ENCODE results near the gene MORC3. TPM values are rescaled to one million over a fixed set of nuclear protein-coding genes. Genes with fewer than 3 reads are reported as not detected.

The MORC3 gene
- total and polyA plus RNA-seq, 9 of the 15 experiments (the other 6 are each of a cell fraction or from before 2014, with no cell fraction given) = 12.7 to 53.7 (median 36.0) TPM

DNA sequence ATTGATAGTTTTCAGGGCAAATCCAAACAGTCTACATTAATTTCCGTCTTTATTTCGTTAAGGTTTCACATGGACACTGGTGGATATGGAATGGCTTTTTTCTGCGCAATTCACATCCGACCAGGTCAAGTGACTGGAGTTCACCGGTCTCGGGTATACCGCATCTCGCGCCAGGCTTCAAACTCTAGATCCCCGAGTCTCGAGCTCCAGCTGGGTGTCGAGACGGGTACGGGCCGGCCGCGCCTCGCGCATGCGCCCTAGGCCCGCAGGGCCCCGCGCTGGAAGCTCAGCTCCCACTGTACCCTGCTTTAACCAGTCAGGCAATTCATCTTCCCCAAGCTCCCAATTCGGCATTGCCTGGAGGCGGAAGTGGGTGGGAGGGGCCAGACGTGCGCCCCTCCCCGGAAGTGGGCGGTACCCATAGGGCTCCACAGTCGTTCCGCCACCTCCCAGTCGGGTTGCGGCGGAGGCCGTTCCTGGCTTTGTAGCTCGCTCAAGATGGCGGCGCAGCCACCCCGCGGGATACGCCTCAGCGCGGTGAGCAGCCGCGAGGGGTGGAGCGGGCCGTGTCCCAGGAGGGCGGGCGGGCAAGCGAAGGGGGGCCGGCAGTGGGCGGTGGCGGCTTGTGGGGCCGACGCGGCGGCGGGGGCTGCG lies at the start of gene MORC3 (continued):
- TF ChIP-seq, protein P1, sequence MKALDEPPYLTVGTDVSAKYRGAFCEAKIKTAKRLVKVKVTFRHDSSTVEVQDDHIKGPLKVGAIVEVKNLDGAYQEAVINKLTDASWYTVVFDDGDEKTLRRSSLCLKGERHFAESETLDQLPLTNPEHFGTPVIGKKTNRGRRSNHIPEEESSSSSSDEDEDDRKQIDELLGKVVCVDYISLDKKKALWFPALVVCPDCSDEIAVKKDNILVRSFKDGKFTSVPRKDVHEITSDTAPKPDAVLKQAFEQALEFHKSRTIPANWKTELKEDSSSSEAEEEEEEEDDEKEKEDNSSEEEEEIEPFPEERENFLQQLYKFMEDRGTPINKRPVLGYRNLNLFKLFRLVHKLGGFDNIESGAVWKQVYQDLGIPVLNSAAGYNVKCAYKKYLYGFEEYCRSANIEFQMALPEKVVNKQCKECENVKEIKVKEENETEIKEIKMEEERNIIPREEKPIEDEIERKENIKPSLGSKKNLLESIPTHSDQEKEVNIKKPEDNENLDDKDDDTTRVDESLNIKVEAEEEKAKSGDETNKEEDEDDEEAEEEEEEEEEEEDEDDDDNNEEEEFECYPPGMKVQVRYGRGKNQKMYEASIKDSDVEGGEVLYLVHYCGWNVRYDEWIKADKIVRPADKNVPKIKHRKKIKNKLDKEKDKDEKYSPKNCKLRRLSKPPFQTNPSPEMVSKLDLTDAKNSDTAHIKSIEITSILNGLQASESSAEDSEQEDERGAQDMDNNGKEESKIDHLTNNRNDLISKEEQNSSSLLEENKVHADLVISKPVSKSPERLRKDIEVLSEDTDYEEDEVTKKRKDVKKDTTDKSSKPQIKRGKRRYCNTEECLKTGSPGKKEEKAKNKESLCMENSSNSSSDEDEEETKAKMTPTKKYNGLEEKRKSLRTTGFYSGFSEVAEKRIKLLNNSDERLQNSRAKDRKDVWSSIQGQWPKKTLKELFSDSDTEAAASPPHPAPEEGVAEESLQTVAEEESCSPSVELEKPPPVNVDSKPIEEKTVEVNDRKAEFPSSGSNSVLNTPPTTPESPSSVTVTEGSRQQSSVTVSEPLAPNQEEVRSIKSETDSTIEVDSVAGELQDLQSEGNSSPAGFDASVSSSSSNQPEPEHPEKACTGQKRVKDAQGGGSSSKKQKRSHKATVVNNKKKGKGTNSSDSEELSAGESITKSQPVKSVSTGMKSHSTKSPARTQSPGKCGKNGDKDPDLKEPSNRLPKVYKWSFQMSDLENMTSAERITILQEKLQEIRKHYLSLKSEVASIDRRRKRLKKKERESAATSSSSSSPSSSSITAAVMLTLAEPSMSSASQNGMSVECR (CRISPR knock-in tag; IDR thresholded peaks at IDR 0.05) = peak; percentile 18; the same call in 1 of the 2 replicates
- TF ChIP-seq, protein P2, sequence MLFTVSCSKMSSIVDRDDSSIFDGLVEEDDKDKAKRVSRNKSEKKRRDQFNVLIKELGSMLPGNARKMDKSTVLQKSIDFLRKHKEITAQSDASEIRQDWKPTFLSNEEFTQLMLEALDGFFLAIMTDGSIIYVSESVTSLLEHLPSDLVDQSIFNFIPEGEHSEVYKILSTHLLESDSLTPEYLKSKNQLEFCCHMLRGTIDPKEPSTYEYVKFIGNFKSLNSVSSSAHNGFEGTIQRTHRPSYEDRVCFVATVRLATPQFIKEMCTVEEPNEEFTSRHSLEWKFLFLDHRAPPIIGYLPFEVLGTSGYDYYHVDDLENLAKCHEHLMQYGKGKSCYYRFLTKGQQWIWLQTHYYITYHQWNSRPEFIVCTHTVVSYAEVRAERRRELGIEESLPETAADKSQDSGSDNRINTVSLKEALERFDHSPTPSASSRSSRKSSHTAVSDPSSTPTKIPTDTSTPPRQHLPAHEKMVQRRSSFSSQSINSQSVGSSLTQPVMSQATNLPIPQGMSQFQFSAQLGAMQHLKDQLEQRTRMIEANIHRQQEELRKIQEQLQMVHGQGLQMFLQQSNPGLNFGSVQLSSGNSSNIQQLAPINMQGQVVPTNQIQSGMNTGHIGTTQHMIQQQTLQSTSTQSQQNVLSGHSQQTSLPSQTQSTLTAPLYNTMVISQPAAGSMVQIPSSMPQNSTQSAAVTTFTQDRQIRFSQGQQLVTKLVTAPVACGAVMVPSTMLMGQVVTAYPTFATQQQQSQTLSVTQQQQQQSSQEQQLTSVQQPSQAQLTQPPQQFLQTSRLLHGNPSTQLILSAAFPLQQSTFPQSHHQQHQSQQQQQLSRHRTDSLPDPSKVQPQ (CRISPR knock-in tag; IDR thresholded peaks at IDR 0.05; ENCODE audit: borderline replicate concordance) = no peak
- TF ChIP-seq MCM2 (IDR thresholded peaks at IDR 0.05; ENCODE audit: low read depth) (no peak), ESRRA (IDR thresholded peaks at IDR 0.05; ENCODE audit: borderline replicate concordance, low read depth) (peak; percentile 36; the same call in 1 of the 2 replicates), MYNN (IDR thresholded peaks at IDR 0.05) (no peak), MYNN (CRISPR knock-in tag; IDR thresholded peaks at IDR 0.05) (no peak), ARID2 (IDR thresholded peaks at IDR 0.05) (no peak), ZNF583 (CRISPR knock-in tag; IDR thresholded peaks at IDR 0.05) (no peak), HDAC8 (tag; IDR thresholded peaks at IDR 0.05) (no peak), ZBTB17 (CRISPR knock-in tag; IDR thresholded peaks at IDR 0.05) (no peak), TCF3 (CRISPR knock-in tag; IDR thresholded peaks at IDR 0.05) (no peak; the same call in 1 of the 2 replicates), E2F3 (CRISPR knock-in tag; IDR thresholded peaks at IDR 0.05) (no peak), ZNF184 (CRISPR knock-in tag; IDR thresholded peaks at IDR 0.05) (no peak)
- TF ChIP-seq, protein P3, sequence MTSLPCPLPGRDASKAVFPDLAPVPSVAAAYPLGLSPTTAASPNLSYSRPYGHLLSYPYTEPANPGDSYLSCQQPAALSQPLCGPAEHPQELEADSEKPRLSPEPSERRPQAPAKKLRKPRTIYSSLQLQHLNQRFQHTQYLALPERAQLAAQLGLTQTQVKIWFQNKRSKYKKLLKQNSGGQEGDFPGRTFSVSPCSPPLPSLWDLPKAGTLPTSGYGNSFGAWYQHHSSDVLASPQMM (CRISPR knock-in tag; IDR thresholded peaks at IDR 0.05) = no peak
- TF ChIP-seq, protein P4, sequence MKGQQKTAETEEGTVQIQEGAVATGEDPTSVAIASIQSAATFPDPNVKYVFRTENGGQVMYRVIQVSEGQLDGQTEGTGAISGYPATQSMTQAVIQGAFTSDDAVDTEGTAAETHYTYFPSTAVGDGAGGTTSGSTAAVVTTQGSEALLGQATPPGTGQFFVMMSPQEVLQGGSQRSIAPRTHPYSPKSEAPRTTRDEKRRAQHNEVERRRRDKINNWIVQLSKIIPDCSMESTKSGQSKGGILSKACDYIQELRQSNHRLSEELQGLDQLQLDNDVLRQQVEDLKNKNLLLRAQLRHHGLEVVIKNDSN (CRISPR knock-in tag; IDR thresholded peaks at IDR 0.05) = no peak
- TF ChIP-seq, protein P5, sequence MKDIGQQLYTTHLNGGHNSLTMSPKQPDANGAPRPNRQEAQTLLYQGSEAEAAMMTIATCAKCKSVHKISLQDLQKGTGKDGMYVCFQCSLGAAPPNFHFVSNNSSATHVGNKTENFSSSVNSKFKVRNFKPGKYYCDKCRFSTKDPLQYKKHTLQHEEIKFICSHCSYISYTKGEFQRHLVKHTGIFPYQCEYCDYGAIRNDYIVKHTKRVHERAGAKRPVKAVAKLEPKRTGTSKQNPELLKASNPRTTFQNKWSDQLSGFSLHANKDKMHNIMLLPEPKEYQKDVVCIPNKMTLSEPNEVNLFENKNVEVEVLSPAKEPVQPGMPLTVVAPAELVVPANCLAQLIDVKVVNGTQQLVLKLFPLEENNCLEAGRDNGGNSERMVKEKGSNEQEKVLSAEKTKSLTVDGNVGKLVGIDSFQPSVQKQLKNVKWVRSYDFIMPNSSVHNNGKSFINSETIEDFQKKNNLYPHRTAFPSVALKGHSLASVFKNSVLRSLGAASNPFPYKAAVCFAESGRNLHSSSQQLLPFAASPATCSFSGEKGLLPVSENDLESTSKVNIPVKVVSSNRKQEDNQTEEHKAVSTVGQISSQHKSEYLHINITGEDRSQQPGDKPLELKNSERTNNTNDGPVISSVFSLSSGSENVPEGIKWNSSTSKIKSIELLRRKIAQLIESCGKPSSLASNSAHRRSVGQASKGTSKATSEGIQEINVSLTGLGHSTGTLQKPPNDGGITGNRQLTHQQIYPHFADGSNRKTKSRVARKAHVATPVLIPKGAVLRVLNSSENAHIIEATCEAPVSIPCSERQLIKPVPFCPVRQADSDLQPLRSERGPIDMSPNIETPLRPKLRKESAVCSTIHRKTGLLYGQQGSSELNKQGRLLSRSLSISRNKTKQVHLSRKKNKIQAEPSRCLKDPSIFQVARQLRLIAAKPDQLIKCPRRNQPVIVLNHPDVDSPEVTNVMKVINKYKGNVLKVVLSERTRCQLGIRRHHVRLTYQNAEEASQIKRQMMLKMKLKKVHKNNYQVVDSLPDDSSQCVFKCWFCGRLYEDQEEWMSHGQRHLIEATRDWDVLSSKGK (CRISPR knock-in tag; IDR thresholded peaks at IDR 0.05) = no peak
